Fibroblast of lung (primary cell): ENCODE measurements around the gene ZNF716.

Source experiments
- CTCF ChIP-seq, 2 donors: IDR thresholded peaks in 1 of 2; conservative IDR thresholded peaks in 1 of 2; 1 replicate in 1 of 2; 2 replicates in 1 of 2; pipeline ENCODE4 v1.5.1; 2011 to 2012; ENCODE audit warnings: low read length in 2 of 2, control low read depth in 1 of 2, inconsistent platforms in 1 of 2, low read depth in 1 of 2, mild to moderate bottlenecking in 1 of 2
- EZH2 ChIP-seq: IDR thresholded peaks from 2 replicates; pipeline ENCODE4 v1.5.1; 2012; ENCODE audit warnings: low read length, control low read depth, mild to moderate bottlenecking; ENCODE audit errors: missing control alignments

GRCh38 chr7:57415326-57415725 lies 34.7 kb upstream of the ZNF716 start:
- TF ChIP-seq CTCF (conservative IDR thresholded peaks at IDR 0.05 in 1 of 2, IDR thresholded peaks at IDR 0.05 in 1 of 2; ENCODE audit: low read depth in 1 of 2, low read length in 2 of 2) = no peak
- TF ChIP-seq EZH2 = no peak
